HG02885 (cell line): ENCODE measurements around the gene KMT2C.

ENCODE experiments used
- ATAC-seq: cut with Tn5 transposase; IDR thresholded peaks from one replicate; pipeline ENCODE4 v1.9.1; 2021; ENCODE audit warnings: mild to moderate bottlenecking; ENCODE audit not compliant: unreplicated experiment, poor library complexity

Gene KMT2C

DNA sequence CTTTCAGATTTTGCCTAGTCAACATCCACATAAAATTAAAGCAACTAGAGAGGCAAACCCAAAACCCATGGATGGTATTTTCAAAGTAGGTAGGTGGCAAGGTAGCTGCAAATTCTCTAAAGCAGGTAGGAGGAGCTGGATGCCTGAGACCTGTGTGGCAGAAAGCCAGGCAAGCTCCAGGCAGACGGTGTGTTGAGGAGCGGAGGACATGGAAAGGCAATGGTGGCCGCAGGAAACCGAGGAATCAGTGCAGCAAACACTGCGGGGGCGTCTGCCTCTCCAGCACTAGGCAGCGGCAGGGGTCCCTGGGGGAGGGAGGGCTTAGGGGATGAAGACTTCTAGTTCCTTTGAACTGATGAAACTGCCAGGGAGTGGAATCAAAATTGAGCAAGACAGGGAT, 309.1 kb downstream of the KMT2C start:
- no peak for ATAC-seq

DNA sequence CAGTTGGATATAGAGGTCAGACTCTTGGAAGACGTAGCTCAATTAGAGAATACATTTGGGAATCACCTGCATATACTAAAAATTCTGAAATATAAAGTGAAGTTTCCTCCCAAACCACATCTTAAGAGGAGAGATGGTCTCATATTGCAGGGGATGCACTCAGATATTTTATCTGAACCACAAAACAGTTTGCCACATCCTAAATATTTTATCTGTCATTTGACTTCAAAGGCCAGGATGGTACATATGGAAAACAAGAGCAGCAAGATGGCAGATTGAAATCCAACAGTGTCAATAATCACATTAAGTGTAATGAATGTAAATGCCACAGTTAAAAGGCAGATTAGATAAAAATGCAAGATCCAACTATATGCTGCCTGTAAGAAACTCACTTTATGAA, 313.3 kb downstream of the KMT2C start:
- no peak for ATAC-seq

DNA sequence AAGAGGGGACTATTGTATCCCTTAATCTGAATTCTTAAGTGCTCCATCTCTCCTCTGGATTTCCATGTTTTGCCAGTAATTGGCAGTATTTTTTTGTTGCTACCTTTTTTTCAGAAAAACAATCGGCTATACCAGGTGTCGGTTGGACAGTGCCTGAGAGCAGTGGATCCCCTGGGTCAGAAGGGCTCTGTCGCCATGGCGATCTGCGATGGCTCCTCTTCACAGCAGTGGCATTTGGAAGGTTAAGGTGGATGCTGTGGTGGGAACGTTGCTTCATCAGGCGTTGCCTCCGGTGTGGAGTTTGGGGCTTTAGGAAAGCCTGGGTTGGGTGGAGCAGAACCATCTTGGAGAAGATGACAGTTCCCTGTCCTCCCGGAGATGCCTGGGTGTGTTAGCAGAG, 314.4 kb downstream of the KMT2C start:
- no peak for ATAC-seq

DNA sequence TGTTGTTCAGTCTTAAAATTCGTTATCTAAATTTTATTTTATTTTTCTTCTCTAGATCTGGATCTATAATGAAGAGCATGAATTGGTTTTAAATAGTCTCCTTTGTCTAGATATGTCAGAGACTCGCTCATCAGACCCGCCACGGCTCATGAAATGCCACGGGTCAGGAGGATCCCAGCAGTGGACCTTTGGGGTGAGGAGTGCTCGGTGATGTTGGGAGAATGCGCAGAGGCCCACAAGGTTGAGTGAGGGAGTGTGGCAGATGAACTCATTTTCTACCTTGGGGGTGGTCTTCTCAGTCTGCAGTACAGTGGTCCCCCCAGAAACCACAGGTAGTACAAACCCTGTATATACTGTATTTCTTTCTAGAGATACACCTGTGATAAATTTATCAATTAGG, 315.0 kb downstream of the KMT2C start:
- no peak for ATAC-seq

DNA sequence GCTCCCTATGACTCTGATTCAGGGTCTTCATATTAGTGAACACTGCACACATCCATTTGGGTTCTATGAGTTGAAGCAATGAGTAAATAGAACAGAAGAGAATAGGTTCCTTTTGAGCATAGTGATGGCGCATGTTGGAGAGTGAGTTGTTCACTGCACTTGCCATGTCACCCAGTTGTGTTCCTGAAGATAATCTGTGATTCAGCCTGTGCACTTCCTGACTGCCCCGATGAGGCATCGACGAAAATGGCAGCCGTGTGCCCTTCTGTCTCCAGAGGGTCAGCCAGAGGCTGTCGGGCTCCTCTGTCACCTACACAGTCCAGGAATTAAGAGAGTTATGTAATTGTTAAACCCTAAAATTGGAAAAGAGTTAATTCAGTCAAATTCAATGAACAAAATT, 315.6 kb downstream of the KMT2C start:
- ATAC-seq = no peak

DNA sequence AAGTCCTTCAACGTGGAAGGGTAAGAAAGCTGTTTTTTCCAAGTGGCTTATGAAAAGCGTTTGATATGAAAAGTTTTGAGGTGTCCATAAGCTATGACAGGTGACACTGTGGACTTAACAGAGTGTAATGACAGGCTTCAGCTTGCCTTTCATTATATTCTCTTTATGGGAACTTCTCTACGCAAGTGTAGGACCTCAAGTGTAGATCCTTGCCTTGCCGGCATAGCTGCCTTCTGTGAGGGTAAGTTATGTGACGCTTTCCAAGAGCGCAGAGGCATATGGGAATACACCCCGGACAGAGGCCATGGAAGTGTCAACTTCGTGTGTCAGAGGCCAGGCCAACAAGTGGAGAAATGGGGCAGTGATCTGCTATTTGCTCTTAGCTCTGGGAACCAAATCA, 318.4 kb downstream of the KMT2C start:
- ATAC-seq = no peak

DNA sequence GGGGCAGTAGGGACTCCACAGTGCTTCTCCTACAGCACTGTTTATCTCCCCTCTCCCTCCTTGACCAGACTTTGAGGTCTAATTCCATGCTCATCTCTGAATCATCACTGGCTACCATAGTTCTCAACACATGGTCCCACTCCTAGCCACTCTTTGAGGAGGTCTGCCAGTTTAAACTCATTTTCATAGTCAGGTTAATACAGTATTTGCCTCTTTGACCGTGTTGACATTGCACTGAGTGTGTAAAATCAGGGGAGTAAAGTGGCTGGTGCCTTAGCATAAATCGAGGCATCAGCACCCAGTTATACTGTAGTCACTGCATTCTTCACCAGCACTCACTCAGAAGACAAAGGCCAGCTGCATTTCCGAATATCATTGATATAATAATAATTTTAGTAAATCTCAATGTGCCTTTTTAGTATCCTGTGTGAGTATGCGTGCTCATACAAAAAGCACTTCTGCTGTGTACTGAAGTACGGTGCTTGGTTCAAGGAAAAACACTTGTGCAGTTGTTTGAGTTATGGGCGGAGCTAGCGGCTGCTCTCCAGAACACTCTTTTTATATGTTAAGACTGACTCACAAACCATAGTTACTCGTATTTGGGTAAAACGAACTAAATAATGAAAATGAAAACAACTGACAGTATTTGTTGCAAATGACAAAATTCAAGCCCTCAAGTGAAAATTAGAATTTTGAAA, 320.6 kb downstream of the KMT2C start:
- ATAC-seq = no peak

DNA sequence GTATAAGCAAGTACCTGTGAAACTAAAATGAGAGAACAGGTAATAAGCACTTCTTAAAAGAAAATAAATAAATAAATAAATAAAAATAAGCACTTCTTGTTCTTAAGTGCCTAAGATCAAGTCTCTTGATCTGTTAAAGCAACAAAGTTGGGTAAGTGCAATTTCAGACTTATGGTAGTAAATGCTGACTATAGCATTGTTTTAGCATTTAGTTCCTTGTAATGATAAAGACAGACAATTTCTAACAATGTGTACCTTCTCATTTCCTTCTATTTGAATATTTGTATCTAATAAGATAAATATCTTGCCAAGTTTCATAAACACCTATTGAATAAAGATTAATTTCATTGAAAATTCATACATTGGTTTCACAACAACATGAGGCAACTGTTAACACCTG, 323.0 kb downstream of the KMT2C start:
- ATAC-seq = no peak

DNA sequence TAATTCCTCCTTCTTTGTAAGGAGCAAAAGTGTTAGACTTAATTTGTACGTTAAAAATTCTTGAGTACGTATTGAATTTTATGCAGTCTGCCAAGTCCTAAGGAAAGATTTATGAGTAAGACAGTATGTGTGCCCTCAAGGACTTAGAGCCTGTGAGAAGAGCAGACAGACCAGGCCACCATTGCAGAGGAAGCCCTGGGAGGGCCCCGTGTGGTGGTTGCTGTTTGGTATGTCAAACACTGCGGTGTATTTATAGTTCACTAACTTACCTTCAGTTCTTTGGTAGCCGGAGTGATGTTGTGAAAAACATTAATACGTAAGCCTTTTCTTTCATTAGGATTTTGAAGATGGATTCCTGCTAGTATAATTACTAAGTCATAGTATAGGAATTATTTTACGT, 327.4 kb downstream of the KMT2C start:
- ATAC-seq = no peak

DNA sequence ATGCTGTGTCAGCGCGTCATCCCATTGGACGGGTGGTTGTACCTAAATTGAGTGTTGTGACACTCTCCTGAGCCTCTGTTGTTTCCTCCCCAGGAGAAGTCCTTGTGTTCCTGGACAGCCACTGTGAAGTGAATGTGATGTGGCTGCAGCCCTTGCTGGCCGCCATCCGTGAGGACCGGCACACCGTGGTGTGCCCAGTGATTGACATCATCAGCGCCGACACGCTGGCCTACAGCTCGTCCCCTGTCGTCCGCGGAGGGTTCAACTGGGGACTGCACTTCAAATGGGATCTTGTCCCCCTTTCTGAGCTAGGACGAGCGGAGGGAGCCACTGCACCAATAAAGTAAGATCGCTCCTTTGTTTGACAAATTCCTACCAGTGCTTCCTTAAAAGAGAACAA, 327.9 kb downstream of the KMT2C start:
- no peak for ATAC-seq

DNA sequence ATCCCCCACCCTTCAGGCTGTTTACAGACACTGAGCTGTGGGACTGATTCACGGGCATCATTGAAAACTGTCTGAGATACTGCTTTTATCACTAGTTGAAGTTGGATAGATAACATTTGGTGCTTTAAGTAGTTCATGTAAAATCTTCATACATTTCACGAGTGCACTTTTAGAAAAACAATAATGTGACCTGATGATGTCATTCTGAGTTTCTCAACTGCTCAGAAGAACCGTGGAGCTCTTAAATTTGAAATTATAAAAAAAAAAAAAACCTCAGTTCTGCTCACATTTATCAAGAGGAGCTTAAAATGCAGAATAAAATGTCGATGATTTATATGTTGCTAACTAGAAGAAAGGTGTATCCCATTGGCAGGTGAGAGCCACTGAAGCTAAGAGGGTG, 328.8 kb downstream of the KMT2C start:
- no peak for ATAC-seq

DNA sequence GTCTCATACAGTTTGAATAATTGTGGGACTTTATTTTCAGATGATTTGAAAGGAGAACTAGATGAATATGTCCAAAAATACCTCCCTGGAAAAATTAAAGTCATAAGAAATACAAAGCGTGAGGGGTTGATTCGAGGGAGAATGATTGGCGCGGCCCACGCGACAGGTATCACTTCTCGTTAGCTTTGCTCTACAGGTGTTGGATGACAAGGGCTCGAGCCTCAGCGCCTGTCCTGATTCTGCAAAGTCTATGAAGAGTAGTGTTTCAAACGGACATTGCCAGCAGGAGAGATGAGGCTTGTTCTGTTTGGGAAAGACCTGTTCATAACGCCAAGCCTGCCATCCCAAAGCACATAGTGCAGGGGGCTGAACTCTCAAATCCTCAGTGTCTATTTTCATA, 330.6 kb downstream of the KMT2C start:
- no peak for ATAC-seq

DNA sequence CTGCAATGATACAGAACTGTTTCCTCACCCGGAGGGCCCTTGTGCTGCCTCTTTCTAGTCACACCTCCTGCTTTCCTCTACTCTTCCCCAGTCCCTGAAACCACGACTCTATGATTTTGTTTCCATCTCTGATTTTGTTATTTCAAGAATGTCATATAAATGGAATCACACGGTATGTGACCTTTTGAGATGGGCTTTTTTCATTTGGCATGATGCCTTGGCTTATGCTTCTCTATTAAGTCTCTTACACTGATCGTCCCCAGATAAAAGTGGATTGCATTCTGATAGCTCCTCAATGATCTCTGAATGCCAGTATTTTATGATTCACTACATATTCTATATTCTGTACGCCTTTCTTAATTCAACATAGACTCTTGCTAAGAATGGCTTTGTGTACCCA, 332.1 kb downstream of the KMT2C start:
- no peak for ATAC-seq

DNA sequence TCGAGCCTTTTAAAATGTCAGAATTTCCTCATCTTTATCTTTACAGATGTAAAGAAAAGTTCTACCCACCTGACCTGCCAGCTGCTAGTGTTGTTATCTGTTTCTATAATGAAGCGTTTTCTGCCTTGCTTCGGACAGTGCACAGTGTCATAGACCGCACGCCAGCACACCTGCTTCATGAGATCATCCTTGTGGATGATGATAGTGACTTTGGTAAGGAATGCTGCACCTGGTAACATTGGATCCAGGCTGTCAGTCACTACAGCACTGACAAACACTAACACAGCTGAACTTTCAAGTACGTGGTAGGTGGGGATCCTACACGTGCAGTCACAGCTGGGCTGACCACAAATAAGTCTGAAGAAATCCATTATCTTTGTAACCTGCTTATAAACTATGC, 332.7 kb downstream of the KMT2C start:
- ATAC-seq = no peak

DNA sequence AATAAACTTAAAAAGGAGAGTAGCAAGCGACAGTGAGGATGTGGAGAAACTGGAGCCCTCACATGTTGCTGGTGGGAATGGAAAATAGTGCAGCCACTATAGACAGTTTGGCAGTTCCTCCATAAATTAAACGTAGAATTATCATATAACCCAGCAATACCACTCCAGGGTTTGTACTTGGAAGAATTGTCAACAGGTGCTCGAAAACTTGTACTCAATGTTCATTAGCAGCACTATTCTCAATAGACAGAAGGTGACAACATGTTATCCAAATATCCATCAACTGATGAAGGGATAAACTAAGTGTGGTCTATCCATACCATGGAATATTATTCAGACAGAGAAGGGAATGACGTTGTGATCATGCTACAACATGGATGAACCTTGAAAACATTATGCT, 338.5 kb downstream of the KMT2C start:
- ATAC-seq = no peak

DNA sequence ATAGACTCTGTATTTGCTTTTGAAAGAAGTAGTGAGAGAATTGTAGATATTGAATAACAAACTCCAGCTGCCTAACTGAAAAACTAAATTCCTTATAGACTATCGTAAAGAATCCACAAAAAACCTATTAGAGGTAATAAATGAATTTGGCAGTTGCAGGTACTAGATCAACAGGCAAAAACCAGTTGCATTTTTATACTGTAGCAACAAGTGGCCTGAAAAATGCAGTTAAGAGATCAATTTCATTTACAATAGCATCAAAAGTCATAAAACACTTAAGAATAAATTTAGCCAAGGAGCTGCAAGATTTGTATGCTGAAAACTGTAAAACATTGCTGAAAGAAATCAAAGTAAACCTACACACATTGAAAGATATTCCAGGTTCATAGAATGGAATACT, 340.0 kb downstream of the KMT2C start:
- ATAC-seq = no peak

DNA sequence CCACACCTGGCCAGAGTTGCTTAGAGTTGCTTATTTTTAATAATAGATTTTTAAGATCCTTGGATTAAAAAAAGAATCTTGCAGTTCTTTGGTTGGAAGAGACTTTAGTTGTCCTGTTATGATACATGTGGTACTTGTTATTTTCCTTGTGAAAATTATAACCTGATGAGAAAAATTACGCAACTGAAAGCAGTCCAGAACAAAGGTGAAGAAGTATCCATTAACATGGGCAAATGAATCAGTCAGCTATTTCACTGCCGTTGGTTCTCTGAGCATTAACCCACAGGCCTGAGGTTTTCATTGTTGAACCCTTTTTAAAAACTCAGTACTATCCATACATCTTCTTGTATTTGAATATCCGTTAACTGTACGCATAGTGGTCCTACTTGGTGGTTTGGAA, 342.1 kb downstream of the KMT2C start:
- ATAC-seq = no peak

DNA sequence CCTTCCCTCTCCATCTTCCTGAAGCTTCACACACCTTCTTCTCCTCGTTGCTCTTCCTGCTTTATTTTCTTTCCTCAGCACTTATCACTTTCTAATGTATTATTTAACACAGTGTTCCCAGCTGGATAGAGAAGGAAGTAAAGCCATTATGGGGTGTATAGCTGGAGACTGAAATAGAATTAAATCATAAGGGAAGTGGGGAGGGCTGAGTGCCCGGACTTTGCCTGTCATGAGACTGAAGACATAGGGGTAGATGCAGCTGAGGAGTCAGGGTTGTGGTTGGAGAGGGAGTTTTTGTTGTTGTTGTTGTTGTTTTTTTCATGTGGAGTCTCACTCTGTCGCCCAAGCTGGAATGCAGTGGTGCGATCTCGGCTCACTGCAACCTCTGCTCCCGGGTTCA, 345.1 kb downstream of the KMT2C start:
- ATAC-seq = no peak

DNA sequence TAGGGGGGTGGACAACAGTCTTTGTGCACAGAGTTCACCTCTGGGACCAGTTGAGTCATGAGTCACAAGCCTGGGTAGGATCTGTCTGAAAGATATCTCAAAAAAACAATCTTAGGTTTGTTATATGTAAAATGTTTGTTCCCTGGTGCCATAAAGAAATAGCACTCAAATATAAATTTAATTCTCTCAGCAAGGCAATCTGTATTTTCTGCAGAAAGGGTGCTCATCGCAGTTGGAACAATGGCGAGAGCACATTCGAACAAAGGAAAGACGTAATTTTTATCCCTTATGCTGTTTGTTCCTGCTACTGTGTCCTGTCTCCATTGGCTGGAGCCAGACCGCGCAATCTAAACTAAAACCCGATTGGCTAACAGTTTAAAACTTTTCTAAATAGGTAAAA, 346.6 kb downstream of the KMT2C start:
- no peak for ATAC-seq

DNA sequence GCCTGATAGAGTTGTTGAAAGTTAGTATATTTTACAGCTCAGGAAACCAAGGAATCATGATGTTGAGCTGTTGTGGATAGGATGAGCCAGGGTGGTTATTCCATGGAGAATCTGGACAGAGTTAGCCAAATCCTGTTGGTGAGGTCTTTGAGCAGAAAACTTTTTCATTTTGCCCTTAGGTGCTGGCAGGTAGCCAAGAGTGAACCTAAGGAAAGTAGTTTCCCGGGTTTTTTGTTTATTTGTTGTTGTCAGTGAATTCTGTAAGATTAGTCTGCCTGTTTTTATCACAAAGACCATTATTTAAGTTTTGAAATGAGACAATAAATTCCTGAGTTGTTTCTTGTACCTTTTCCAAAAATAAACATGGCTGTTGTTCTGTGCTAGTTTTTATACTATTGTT, 349.3 kb downstream of the KMT2C start:
- ATAC-seq = no peak

DNA sequence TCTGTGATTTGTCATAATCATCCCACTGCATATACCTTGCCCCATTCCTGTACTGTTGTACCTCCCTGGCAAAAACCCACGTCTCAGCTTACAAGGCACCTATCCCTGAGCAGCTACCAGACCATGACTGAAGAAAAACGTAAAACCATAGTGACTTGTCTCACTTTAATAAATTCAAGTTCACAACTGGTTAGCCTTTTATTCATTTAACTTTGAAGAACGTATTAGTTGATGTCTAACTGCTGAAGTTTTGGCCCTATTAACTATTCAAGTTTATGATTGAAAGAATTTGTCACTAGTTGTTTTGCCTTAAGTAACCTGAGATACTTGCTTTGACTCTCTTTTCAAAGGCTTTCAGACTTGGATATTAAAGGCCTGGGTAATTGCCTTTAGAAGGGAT, 350.7 kb downstream of the KMT2C start:
- no peak for ATAC-seq
